Spleen (tissue), 7 donors: ENCODE results near the gene NOG.

Experiments
- CTCF ChIP-seq, 11 experiments: fragments of 200-600 bp in 7 of 11; fragments of 450-650 bp in 4 of 11; sonication (generic) in 4 of 11; IDR thresholded peaks in 8 of 11; conservative IDR thresholded peaks in 3 of 11; 1 replicate in 7 of 11; 2 replicates in 4 of 11; pipeline versions ENCODE4 v1.4.0 to v1.8.0; 2016 to 2021; ENCODE audit warnings: antibody characterized with exemption in 11 of 11, inconsistent platforms in 4 of 11, mild to moderate bottlenecking in 1 of 11
- POLR2A ChIP-seq, 3 donors: fragments of 450-650 bp; IDR thresholded peaks; one replicate each; pipeline ENCODE4 v1.5.1; 2017; ENCODE audit warnings: antibody characterized with exemption in 3 of 3, mild to moderate bottlenecking in 1 of 3
- POLR2AphosphoS5 ChIP-seq, 3 donors: sonication (generic); formaldehyde crosslinking; IDR thresholded peaks; one replicate each; pipeline ENCODE4 v1.5.1; 2017; ENCODE audit warnings: antibody characterized with exemption in 3 of 3
- donor health status: DM: no; HTN: no; CAD: no; lungs with moderate emphysema.
- donor health status: DM: no; HTN: no; CAD: no.
- donor health status: DM: no; HTN: no; CAD: no.

GRCh38 chr17:56616239-56616638 is 22.7 kb downstream of the NOG start:
- TF ChIP-seq CTCF (IDR thresholded peaks at IDR 0.05 in 8 of 11, conservative IDR thresholded peaks at IDR 0.05 in 3 of 11) = no peak
- no peak for TF ChIP-seq POLR2A (IDR thresholded peaks at IDR 0.05)
- TF ChIP-seq POLR2AphosphoS5 (IDR thresholded peaks at IDR 0.05) = no peak
